ENCODE results near the gene CDK5. TPM values are rescaled to one million over a fixed set of nuclear protein-coding genes. Genes with fewer than 3 reads are reported as not detected.

The CDK5 gene
- total and polyA plus RNA-seq, 10 of the 15 experiments (the other 5 are each of a cell fraction or from before 2014, with no cell fraction given): 1.5 to 33.4 (median 21.6) TPM

DNA sequence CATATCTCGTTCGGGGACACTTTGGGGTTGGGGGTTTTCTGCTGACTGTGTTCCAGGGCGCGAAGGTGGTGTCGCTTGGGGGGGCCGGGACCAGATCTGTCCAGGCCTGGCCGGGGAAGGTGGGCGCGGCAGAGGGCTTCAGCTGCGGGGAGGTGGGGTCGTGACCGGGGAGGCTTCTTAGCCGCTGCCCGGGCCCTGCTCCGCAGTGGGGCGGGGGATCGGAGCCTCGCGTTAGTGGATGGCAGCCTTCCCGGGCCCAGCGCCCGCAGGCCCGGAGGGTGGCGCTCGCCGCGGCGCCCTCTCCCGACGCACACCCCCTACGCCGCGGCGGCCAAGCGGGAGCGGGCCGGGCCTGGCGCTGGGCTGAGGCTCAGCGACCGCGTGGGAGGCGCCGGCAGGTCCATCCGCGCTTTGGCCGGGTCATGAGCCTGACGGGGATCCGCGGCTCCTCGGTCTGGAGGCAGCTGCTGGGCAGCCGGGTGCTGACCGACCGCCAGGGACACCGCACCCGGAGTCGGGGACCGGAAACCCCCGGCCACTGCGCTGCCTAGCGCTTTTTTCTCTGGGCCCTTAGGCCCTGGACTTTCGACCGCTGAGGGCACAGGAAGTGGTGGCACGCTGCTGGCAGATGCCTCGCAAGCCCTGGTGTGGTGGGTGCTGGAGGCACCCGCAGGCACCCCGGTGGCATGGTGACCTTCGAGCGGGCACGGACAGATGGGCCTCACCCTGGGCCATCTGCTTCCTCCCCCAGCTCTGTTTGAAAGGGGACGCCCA, 29.7 kb upstream of the CDK5 start:
- Histone ChIP-seq H4K20me1 (ENCODE audit: control insufficient read depth, insufficient read depth) (no peaks in the 10 kb centered on the region; the same call in 1 of the 2 replicates), H3K79me2 (ENCODE audit: control insufficient read depth, insufficient read depth, low read length) (peaks cover 67% of the 10 kb centered on the region)
- peak; percentile 7 for FAIRE-seq
- TF ChIP-seq HDAC2 (IDR thresholded peaks at IDR 0.05) (no peak), CREM (IDR thresholded peaks at IDR 0.05; ENCODE audit: low read depth) (peak; percentile 37; the same call in 1 of the 2 replicates), SPI1 (IDR thresholded peaks at IDR 0.05; ENCODE audit: borderline replicate concordance, insufficient read depth, low read depth, low read length) (no peak), CREB1 (IDR thresholded peaks at IDR 0.05; ENCODE audit: low read depth) (no peak), CBX3 (IDR thresholded peaks at IDR 0.05; ENCODE audit: borderline replicate concordance, low read depth) (no peak), TAF1 (IDR thresholded peaks at IDR 0.05; ENCODE audit: borderline replicate concordance, low read depth, low read length) (0 out of 2 replicates have a peak, but pooled peaks have one; percentile 25), SRF (IDR thresholded peaks at IDR 0.05; ENCODE audit: low read depth in 2 of 2, low read length in 2 of 2) (no peak), RFX5 (IDR thresholded peaks at IDR 0.05; ENCODE audit: low read depth, low read length) (no peak), POU2F2 (IDR thresholded peaks at IDR 0.05; ENCODE audit: borderline replicate concordance, low read depth, low read length) (no peak), ZNF207 (IDR thresholded peaks at IDR 0.05; ENCODE audit: borderline replicate concordance) (no peak), POLR2A (IDR thresholded peaks at IDR 0.05; ENCODE audit: low read depth, low read length) (peak; percentile 58; the same call in 1 of the 2 replicates), MEF2A (IDR thresholded peaks at IDR 0.05; ENCODE audit: insufficient read depth, low read depth, low read length) (no peak), SMAD1 (IDR thresholded peaks at IDR 0.05; ENCODE audit: low read depth, partially characterized antibody) (no peak), MYC (IDR thresholded peaks at IDR 0.05; ENCODE audit: insufficient read depth, insufficient read length, insufficient replicate concordance, low read length, severe bottlenecking) (peak; percentile 61), EGR1 (IDR thresholded peaks at IDR 0.05; ENCODE audit: borderline replicate concordance in 1 of 2, low read depth in 2 of 2, low read length in 2 of 2) (peak in 1 of 2 experiments; percentile 47; a peak in 1 of 3 replicates), ZNF622 (IDR thresholded peaks at IDR 0.05) (no peak), NRF1 (conservative IDR thresholded peaks at IDR 0.05; ENCODE audit: low read depth, low read length) (no peak), MYB (IDR thresholded peaks at IDR 0.05; ENCODE audit: borderline replicate concordance, low read depth, low read length) (no peak), RUNX3 (IDR thresholded peaks at IDR 0.05; ENCODE audit: low read length) (no peak), IRF4 (IDR thresholded peaks at IDR 0.05; ENCODE audit: low read depth, low read length) (0 out of 2 replicates have a peak, but pooled peaks have one; percentile 8)
- TF ChIP-seq, protein P1, sequence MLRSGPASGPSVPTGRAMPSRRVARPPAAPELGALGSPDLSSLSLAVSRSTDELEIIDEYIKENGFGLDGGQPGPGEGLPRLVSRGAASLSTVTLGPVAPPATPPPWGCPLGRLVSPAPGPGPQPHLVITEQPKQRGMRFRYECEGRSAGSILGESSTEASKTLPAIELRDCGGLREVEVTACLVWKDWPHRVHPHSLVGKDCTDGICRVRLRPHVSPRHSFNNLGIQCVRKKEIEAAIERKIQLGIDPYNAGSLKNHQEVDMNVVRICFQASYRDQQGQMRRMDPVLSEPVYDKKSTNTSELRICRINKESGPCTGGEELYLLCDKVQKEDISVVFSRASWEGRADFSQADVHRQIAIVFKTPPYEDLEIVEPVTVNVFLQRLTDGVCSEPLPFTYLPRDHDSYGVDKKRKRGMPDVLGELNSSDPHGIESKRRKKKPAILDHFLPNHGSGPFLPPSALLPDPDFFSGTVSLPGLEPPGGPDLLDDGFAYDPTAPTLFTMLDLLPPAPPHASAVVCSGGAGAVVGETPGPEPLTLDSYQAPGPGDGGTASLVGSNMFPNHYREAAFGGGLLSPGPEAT (IDR thresholded peaks at IDR 0.05; ENCODE audit: low read depth): peak; percentile 45; the same call in 1 of the 2 replicates
- TF ChIP-seq, protein P2, sequence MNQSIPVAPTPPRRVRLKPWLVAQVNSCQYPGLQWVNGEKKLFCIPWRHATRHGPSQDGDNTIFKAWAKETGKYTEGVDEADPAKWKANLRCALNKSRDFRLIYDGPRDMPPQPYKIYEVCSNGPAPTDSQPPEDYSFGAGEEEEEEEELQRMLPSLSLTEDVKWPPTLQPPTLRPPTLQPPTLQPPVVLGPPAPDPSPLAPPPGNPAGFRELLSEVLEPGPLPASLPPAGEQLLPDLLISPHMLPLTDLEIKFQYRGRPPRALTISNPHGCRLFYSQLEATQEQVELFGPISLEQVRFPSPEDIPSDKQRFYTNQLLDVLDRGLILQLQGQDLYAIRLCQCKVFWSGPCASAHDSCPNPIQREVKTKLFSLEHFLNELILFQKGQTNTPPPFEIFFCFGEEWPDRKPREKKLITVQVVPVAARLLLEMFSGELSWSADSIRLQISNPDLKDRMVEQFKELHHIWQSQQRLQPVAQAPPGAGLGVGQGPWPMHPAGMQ (IDR thresholded peaks at IDR 0.05; ENCODE audit: borderline replicate concordance): no peak

More for the DNA sequence above, 29.7 kb upstream of the CDK5 start:
- BruUV-seq (replicated peaks): no TSS peak
- RAD21 ChIA-PET (ENCODE audit: unreplicated experiment): interaction anchor here (1.1 to 1.4 kb wide), 4 partner anchors 23 to 59 kb away, joined by 3 to 6 read pairs (median 4); partner anchors contain the start of gene ABCB8
- POLR2A ChIA-PET: interaction anchor here (1.3 kb wide), 2 partner anchors 29 to 59 kb away, joined by 3 to 4 read pairs; partner anchors contain the start of gene ABCB8
- peak overlapping the region; percentile 80 for H3K27ac ChIP-seq (ENCODE audit: control insufficient read depth, insufficient read depth)
- CTCF ChIA-PET: interaction anchor here (0.7 to 2.0 kb wide), 6 partner anchors 16 to 157 kb away, joined by 3 to 17 read pairs (median 4); partner anchors contain the start of gene ABCB8
- peak overlapping the region; percentile 95 for H3K4me2 ChIP-seq (ENCODE audit: control insufficient read depth, insufficient read depth)
- peaks cover 25% of the 10 kb centered on the region for H3K4me1 ChIP-seq (ENCODE audit: control insufficient read depth, insufficient read depth, low read length)
- DNase-seq (ENCODE audit: low read depth, low spot score) (no peak), ATAC-seq (peak; percentile 49)
- intact Hi-C loops (cut with micrococcal nuclease; ENCODE audit: unreplicated experiment): loop anchor here (2.0 kb wide), 2 partner anchors 23 to 29 kb away; partner anchors contain the start of gene SLC4A2
- SMC1A ChIA-PET (ENCODE audit: uncharacterized antibody, unreplicated experiment): interaction anchor here (1.2 to 3.2 kb wide), 3 partner anchors 24 to 59 kb away, joined by 3 to 16 read pairs (median 9); partner anchors contain the start of gene ABCB8
- in situ Hi-C loops (cut with MboI): no loop called here
- peaks cover 0 to 2% of the 10 kb centered on the region in 2 experiments; a peak in 2 of 4 replicates for H3K36me3 ChIP-seq (ENCODE audit: control insufficient read depth in 2 of 2, insufficient read depth in 2 of 2, low read length in 1 of 2)
- H2AFZ ChIP-seq (ENCODE audit: control insufficient read depth, low read depth, low read length): peak overlapping the region; percentile 56
- H3K9me3 ChIP-seq (replicated peaks; ENCODE audit: control insufficient read depth, insufficient read depth, low read length): no peaks in the 10 kb centered on the region
- peak overlapping the region; percentile 87 for H3K4me3 ChIP-seq
- WGBS (ENCODE audit: insufficient coverage, insufficient replicate concordance, low lambda C conversion rate, missing lambda C conversion rate): 1% methylated on average over 63 of the region's 70 CpGs
- H3K9ac ChIP-seq (ENCODE audit: control insufficient read depth, insufficient read depth, low read length): peak overlapping the region; percentile 57
- no peaks in the 10 kb centered on the region for H3K27me3 ChIP-seq (replicated peaks in 1 of 2; ENCODE audit: control insufficient read depth in 2 of 2, insufficient read depth in 2 of 2, low read length in 1 of 2)
